Measurements from ENCODE around the gene AUP1. TPM values are rescaled to one million over a fixed set of nuclear protein-coding genes. Genes with fewer than 3 reads are reported as not detected.

The AUP1 gene
- total and polyA plus RNA-seq, 2 of the 4 experiments (the other 2 are of a cell fraction): 47.5 to 100.0 TPM

GRCh38 chr2:74507926-74508520, 21.5 kb downstream of the AUP1 start:
- H3K14ac ChIP-seq (replicated peaks; ENCODE audit: low read depth, low read length): peak overlapping the region; percentile 21; the same call in 1 of the 2 replicates
- H3K79me1 ChIP-seq (ENCODE audit: low read depth in 1 of 2, low read length in 2 of 2): peaks cover 12 to 33% of the 10 kb centered on the region in 2 experiments
- 0 out of 2 replicates have a peak, but pooled peaks cover 2% of the 10 kb centered on the region for H3K9me3 ChIP-seq (ENCODE audit: control insufficient read depth, insufficient read depth, low read length)
- intact Hi-C loops (cut with micrococcal nuclease) (loop anchor here (2.0 kb wide), 1 partner anchor 47 kb away; the partner anchor contains the start of gene DOK1), in situ Hi-C loops (cut with MboI; ENCODE audit: low sequenced_read_pairs) (no loop called here), dilution Hi-C loops (cut with HindIII; ENCODE audit: low sequenced_read_pairs, unreplicated experiment) (no loop called here)
- peak overlapping the region; percentile 49; the same call in 1 of the 2 replicates for H3K56ac ChIP-seq (ENCODE audit: extremely low read depth, insufficient read depth, low read length)
- no peaks in the 10 kb centered on the region for H4K20me1 ChIP-seq (ENCODE audit: insufficient read depth, low read length)
- H4K91ac ChIP-seq (ENCODE audit: insufficient read depth, low read depth, low read length): peak overlapping the region; percentile 29
- H2BK5ac ChIP-seq (ENCODE audit: low read depth, low read length, poor library complexity, severe bottlenecking): peak overlapping the region; percentile 6
- TF ChIP-seq MAZ (IDR thresholded peaks at IDR 0.05; ENCODE audit: borderline replicate concordance, low read depth, low read length) (no peak; the same call in 1 of the 2 replicates), BHLHE40 (IDR thresholded peaks at IDR 0.05; ENCODE audit: low read depth, low read length) (no peak), CHD1 (IDR thresholded peaks at IDR 0.05; ENCODE audit: low read depth, low read length) (no peak), RFX5 (IDR thresholded peaks at IDR 0.05; ENCODE audit: low read depth, low read length) (no peak), MXI1 (IDR thresholded peaks at IDR 0.05; ENCODE audit: borderline replicate concordance, low read depth, low read length) (no peak), FOS (IDR thresholded peaks at IDR 0.05; ENCODE audit: low read depth, low read length) (no peak), MAFK (IDR thresholded peaks at IDR 0.05; ENCODE audit: low read depth, low read length) (no peak), CEBPB (IDR thresholded peaks at IDR 0.05; ENCODE audit: low read depth, low read length) (no peak), POLR2A (IDR thresholded peaks at IDR 0.05; ENCODE audit: low read depth, low read length) (no peak), USF2 (IDR thresholded peaks at IDR 0.05; ENCODE audit: low read depth, low read length) (no peak)
- TF ChIP-seq, protein P1, sequence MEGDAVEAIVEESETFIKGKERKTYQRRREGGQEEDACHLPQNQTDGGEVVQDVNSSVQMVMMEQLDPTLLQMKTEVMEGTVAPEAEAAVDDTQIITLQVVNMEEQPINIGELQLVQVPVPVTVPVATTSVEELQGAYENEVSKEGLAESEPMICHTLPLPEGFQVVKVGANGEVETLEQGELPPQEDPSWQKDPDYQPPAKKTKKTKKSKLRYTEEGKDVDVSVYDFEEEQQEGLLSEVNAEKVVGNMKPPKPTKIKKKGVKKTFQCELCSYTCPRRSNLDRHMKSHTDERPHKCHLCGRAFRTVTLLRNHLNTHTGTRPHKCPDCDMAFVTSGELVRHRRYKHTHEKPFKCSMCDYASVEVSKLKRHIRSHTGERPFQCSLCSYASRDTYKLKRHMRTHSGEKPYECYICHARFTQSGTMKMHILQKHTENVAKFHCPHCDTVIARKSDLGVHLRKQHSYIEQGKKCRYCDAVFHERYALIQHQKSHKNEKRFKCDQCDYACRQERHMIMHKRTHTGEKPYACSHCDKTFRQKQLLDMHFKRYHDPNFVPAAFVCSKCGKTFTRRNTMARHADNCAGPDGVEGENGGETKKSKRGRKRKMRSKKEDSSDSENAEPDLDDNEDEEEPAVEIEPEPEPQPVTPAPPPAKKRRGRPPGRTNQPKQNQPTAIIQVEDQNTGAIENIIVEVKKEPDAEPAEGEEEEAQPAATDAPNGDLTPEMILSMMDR (conservative IDR thresholded peaks at IDR 0.05; ENCODE audit: low read depth, low read length): no peak
- peak overlapping the region; percentile 81 for H2AK9ac ChIP-seq (replicated peaks; ENCODE audit: low read depth, low read length, poor library complexity)
- H4K8ac ChIP-seq (ENCODE audit: low read depth in 2 of 2, low read length in 2 of 2): peak overlapping the region; percentile 91 to 94
- ChIA-PET POLR2A (ENCODE audit: unreplicated experiment) (no interaction called here), CTCF (interaction anchor here (0.8 kb wide), 1 partner anchor 79 kb away, joined by 3 read pairs; no protein-coding TSS in a partner anchor)
- peak overlapping the region; percentile 1; the same call in 1 of the 2 replicates for H3K18ac ChIP-seq (ENCODE audit: low read depth, low read length)
- WGBS, 2 experiments (ENCODE audit: extremely low coverage in 2 of 2, insufficient read length in 1 of 2): 8% methylated on average over 10 of the region's 38 CpGs; no CpG with 5 or more reads in 1 of the 2 experiments
- H2AFZ ChIP-seq (replicated peaks; ENCODE audit: low read length, poor library complexity): peak overlapping the region; percentile 100
- H3K4me3 ChIP-seq (ENCODE audit: insufficient read depth, low read depth, low read length): peak overlapping the region; percentile 75
- no TSS peak for BruUV-seq (replicated peaks)
- H3K23ac ChIP-seq (ENCODE audit: low read depth, low read length): peak overlapping the region; percentile 33; the same call in 1 of the 2 replicates
- H2BK15ac ChIP-seq (ENCODE audit: low read depth, low read length): no peak overlapping the region
- peaks cover 16% of the 10 kb centered on the region for H3K36me3 ChIP-seq (ENCODE audit: control insufficient read depth, insufficient read depth, low read length)
- peak; percentile 3 for ATAC-seq (ENCODE audit: low read depth)
- peaks cover 15% of the 10 kb centered on the region for H3K4me1 ChIP-seq (ENCODE audit: control insufficient read depth, insufficient read depth, low read length)
- peak overlapping the region; percentile 70 for H3K4ac ChIP-seq (ENCODE audit: low read depth, low read length)
- H2BK20ac ChIP-seq (ENCODE audit: low read depth, low read length): no peak overlapping the region
- peak; percentile 38 for DNase-seq
- H3K4me2 ChIP-seq (ENCODE audit: low read depth, low read length): peak overlapping the region; percentile 60
- H4K5ac ChIP-seq (ENCODE audit: low read depth, low read length): peak overlapping the region; percentile 71
- peak overlapping the region; percentile 36 for H3K9ac ChIP-seq (ENCODE audit: low read depth, low read length)
- H2BK120ac ChIP-seq (ENCODE audit: low read depth, low read length): 0 out of 2 replicates have a peak overlapping the region, but pooled peaks have one; percentile 4
- peak overlapping the region; percentile 10 for H3K27ac ChIP-seq (ENCODE audit: insufficient read depth, low read length)
- H3K9me1 ChIP-seq (ENCODE audit: insufficient read depth, low read length): peaks cover 9% of the 10 kb centered on the region
- H3K27me3 ChIP-seq (ENCODE audit: control insufficient read depth, insufficient read depth, low read length): peaks cover 24% of the 10 kb centered on the region
- peak overlapping the region; percentile 14; the same call in 1 of the 2 replicates for H2AK5ac ChIP-seq (ENCODE audit: low read depth, low read length)

Data from IMR-90 (cell line).